Breast epithelium (tissue), 3 donors: ENCODE measurements around the gene FARP2.

ENCODE experiments used
- CTCF ChIP-seq, 3 donors: fragments of 450-650 bp; IDR thresholded peaks; one replicate each; pipeline ENCODE4 v1.5.1; 2016 to 2017; ENCODE audit warnings: antibody characterized with exemption in 3 of 3, mild to moderate bottlenecking in 3 of 3, moderate library complexity in 3 of 3
- POLR2A ChIP-seq: fragments of 450-650 bp; IDR thresholded peaks from one replicate; pipeline ENCODE4 v1.6.1; 2016; ENCODE audit warnings: antibody characterized with exemption, mild to moderate bottlenecking, moderate library complexity
- POLR2AphosphoS5 ChIP-seq, 3 donors: sonication (generic); formaldehyde crosslinking; IDR thresholded peaks; one replicate each; pipeline ENCODE4 v1.6.1; 2017; ENCODE audit warnings: antibody characterized with exemption in 3 of 3

GRCh38 chr2:241344925-241345651 is 11.0 kb upstream of the FARP2 start:
- no peak for TF ChIP-seq CTCF (IDR thresholded peaks at IDR 0.05)
- TF ChIP-seq POLR2A, result no peak
- TF ChIP-seq POLR2AphosphoS5 (IDR thresholded peaks at IDR 0.05), result no peak
